ENCODE measurements around the gene BAIAP2L2.
"Not testable (repeated sequence)": the region's sequence is repeated elsewhere in the genome, so short reads cannot be mapped to it uniquely, and the experiment has no call there.

The BAIAP2L2 gene, protein sequence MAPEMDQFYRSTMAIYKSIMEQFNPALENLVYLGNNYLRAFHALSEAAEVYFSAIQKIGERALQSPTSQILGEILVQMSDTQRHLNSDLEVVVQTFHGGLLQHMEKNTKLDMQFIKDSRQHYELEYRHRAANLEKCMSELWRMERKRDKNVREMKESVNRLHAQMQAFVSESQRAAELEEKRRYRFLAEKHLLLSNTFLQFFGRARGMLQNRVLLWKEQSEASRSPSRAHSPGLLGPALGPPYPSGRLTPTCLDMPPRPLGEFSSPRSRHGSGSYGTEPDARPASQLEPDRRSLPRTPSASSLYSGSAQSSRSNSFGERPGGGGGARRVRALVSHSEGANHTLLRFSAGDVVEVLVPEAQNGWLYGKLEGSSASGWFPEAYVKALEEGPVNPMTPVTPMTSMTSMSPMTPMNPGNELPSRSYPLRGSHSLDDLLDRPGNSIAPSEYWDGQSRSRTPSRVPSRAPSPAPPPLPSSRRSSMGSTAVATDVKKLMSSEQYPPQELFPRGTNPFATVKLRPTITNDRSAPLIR

DNA sequence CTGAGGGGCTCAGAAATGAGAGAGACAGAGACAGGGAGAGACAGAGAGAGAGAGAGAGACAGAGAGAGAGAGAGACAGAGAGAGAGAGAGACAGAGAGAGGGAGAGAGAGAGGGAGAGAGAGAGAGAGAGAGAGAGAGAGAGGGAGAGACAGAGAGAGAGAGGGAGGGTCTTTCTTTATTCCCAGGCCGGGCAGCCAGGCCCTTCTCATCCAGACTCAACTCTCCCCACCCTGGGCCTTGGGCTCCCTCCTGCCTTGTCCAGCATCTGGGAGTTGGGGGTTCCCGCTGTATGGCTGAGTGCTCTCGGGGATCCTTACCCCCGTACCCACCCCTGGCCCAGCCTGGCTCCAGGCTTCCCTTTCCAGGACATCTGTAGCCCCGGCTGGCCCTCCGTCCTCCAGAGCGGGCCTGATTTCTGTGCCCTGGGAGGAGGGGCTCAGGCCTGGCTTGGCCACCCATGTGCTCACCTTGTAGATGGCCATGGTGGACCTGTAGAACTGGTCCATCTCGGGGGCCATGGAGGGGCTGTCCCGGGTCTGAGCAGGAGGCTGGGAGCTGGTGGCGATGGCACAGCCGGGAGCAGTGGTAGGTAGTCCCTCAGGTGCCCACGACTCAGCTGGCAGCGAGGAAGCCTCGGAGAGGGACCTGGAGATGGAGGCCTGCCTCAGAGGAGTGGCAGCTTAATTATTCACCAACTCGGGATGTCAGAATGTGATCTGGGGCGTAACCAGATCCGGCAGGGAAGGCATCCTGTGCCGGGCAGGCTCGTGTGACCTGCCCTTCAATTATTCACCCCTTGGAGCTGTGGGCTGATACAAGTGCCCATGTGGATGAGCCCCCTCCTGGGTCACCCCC lies at the start of gene BAIAP2L2:
Gene BAIAP2L2 (minus strand): TSS at position 677 of the 855 bp plus-strand sequence. CDS start 159 bp downstream, at position 518.
- DNase-seq (ENCODE audit: low read depth, low spot score): no peak

DNA sequence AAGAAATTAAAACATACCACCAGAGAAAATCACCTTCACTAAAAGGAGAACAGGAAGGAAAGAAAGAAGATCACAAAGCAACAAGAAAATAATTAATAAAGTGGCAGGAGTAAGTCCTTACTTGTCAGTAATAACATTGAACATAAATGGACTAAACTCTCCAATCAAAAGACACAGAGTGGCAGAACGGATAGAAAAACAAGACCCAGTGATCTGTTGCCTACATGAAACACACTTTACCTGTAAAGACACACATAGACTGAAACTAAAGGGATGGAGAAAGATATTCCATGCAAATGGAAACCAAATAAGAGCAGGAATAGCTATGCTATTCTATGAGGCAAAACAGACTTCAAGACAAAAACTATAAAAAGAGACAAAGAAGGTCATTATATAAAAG lies 45.2 kb upstream of the BAIAP2L2 start:
- DNase-seq (ENCODE audit: low read depth, low spot score): no peak

DNA sequence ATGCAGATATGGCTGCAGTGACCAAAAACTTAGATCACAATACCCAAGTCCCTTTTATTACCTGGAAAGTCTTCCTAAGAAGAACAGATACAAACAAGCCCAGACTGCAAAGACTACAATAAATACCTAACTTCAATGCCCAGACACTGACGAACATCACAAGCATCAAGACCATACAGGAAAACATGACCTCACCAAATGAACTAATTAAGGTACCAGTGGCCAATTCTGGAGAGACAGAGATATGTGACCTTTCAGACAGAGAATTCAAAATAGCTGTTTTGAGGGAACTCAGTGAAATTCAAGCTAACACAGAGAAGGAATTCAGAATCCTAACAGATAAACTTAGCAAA lies 44.1 kb upstream of the BAIAP2L2 start:
- not testable (repeated sequence) for DNase-seq (ENCODE audit: low read depth, low spot score)

DNA sequence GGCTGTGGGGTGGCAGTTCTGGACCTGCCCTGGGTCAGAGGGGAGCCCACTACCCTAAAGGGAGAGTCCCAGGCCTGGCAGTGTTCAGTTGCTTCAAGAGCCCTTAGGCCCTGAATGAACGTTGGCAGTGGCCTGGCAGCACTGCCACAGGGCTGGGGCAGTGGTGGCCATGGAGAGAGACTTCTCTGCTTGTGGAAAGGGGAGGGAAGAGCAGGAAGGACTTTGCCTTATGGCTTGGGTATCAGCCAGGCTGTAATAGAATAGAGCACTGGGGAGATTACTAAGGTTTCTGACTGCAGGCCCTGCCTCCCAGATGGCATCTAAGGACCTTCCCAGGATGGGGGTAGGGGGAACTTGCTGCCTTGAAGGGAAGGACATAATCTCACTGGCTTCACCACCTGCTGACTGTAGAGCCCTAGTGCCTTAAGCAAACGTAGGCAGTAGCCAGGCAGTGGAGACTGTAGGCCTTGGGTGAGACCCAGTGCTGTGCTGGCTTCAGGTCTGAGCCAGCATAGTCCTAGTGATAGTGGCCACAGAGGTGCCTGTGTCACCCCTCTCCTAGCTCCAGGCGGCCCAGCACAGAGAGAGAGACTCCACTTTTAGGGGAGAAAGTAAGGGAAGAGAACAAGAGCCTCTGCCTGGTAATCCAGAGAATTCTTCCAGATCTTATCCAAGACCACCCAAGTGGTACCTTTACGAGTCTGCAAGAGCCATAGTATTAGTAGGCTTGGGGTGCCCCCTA lies 43.5 kb upstream of the BAIAP2L2 start:
- DNase-seq (ENCODE audit: low read depth, low spot score): no peak

DNA sequence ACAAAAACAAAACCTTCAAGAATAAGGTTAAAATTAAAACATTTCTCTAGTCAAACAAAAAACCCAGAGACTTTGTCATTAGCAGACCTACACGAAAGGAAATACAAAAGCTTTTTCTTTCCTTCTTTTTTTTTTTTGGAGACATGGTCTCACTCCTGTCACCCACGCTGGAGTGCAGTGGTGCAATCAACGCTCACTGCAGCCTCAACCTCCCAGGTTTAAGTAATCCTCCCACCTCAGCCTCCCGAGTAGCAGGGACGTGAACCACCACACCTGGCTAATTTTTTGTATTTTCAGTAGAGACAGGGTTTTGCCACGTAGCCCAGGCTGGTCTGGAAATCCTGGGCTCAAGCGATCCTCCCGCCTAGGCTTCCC lies 40.6 kb upstream of the BAIAP2L2 start:
- DNase-seq (ENCODE audit: low read depth, low spot score): no peak

DNA sequence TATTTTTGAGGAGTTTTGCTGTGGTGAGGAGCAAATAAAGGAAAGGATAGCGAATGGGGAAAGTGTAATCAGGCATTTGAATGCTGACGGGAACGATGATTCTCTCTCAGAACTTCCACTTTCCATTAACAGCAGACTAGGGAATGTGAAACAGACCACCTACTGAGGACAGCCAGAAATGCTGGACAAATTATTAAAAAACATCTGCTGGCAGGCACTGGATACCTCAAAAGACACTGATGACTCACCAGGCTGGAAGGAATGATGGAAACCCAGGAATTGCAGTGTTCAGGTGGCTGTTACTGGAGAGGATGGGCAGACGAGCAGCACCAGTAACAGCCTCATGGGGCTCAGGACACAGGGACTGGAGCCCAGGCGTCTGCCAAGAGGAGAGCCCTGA lies 37.8 kb upstream of the BAIAP2L2 start:
- DNase-seq (ENCODE audit: low read depth, low spot score): no peak

DNA sequence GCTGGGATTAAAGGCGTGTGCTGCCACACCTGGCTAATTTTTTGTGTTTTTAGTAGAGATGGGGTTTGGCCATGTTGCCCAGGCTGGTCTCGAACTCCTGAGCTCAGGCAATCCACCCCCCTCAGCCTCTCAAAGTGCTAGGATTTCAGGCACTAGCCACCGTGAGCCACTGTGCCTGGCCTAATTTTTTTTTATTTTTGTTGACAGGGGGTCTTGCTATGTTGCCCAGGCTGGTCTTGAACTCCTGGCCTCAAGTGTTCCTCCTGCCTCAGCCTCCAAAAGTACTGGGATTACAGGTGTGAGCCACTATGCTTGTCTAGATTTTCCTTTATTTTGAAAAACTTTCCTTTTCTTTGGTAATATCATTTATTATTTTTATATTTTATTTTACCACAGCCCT lies 35.7 kb upstream of the BAIAP2L2 start:
- DNase-seq (ENCODE audit: low read depth, low spot score): not testable (repeated sequence)

DNA sequence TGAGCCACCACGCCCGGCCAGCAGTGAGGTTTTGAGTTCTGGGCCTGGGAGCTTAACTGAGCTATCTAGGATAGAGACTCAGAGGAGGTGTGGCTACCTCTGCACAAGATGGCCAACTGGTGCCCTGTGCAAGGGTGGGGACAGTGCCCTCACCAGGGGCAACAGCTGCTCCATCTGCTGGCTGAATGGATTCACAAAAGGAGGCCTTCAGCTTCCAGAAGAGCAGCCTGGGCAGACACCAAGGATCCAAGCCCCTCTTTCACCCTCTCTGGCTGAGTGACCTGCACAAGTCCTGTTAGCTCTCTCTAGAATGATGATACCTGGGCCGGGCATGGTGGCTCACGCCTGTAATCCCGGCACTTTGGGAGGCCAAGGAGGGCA lies 33.5 kb upstream of the BAIAP2L2 start:
- DNase-seq (ENCODE audit: low read depth, low spot score): no peak

DNA sequence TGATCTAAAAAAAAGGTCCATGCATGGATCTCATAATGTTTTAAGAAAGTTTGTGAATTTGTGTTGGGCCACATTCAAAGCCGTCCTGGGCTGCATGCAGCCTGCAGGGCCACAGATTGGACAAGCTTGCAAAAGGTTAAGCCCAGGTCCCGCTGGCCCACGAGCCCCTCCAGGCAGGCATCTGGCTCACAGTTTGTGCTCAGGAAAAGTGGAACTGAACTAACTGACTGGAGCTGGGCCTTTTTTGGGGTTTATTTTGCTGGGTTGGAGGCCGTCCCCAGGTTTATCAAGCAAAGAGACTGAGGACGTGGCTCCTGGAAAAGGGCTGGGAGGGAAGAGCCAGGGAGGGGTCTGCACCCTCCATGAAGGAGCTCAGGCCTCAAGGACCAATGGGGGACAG lies 32.1 kb upstream of the BAIAP2L2 start:
- DNase-seq (ENCODE audit: low read depth, low spot score): no peak

DNA sequence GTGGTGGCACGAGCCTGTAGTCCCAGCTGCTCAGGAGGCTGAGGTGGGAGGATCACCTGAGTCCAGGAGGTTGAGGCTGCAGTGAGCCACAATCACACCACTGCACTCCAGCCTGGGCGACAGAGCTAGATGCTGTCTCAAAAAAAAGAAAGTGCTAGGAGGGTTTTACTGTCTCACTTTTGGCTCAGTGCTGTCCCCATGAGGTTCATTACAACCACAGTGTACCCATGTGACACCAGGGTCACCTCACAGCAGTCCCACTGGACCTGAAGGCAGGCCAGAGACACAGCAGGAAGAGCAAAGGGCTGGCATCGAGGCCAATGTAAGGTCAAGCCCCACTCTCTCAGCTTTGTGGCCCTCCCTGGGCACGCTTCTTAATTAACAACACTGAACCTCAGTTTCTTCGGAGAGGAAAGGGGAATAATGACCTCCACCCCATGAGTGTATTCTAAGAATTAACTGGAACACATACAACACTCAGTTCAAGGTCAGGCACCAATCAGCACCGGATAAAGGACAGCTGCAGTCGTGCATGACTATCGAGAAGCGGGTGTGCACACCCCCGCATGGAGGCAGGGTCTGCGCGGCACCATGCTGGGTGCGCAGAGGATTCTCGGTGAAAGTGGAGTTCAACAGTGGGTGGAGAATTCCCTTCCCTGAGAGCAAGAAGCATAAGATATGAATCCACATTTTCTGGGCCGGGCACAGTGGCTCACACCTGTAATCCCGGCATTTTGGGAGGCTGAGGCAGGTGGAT lies 30.9 kb upstream of the BAIAP2L2 start:
- DNase-seq (ENCODE audit: low read depth, low spot score): no peak

DNA sequence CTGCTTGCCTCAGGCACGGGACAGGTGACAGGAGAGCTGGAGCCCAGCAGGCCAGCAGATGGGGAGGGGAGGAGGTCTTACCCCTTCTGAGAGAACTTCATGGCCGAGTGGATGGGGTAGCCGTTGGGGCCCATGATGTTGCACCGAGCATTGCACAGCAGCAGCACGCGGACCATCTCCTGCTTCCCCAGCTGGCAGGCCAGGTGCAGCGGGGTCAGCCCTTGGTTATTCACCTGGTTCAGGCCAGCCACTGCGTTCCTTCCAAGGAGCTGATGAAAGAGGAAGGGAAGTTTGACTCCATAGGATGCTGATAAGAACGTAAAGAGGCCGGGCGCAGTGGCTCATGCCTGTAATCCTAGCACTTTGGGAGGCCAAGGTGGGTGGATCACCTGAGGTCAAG lies 29.4 kb upstream of the BAIAP2L2 start:
- DNase-seq (ENCODE audit: low read depth, low spot score): no peak

DNA sequence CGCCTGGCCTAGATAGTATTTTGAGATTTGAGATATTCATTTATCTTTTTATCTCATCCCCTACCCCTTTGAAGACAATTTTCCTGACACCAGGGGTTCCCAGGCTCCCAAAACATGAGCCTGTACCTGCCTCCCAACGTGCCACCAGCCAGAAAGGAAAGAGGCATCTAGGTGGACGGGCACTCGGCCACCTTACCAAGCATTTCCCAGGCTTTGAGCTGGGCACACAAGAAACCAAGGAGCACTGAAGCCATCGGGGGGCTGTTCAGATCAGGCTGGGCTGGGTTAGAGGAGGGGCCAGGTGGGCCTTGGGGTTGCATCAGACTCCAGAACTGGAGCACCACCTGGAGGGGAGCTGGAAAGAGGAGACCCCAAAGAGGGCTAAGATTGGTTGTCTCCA lies 28.5 kb upstream of the BAIAP2L2 start:
- DNase-seq (ENCODE audit: low read depth, low spot score): no peak

DNA sequence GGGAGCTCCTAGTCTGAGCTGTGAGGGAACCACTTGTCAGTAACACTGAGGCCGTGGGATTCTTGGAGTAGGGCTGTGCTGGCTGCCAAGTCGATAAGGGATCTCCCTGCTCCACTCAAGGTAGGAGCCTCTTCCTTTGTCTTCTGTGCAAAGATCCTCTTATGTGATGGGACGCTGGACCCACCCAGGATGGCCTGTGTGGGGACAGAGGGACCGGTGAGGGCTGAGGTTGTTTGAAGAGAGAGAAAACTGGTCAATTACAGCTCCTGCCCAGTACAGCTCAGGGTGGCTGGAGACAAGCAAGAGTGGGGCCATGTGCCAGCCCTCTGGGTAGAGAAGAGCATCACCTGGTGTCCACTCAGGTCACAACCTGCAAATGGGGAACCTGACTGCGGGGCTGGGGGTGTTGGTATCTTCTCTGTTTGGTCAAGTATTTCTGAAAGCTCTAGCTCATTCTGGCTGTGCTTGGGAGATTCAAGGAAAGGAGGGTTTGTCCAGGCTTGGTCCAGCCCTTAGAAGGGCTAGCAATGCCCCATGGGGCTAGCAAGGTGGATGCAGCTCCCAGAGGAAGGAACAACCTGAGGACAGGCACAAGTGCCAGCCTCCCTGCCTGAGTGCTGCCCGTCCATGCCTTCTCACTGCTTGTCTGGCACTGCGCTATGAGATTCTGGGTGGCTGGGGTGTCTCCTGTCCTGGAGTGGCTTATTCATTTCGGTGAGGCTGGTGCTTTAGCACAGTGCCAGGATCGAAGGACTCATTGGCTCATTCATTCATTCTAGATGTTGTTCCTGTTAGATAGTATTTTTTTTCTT lies 27.6 kb upstream of the BAIAP2L2 start:
- no peak for DNase-seq (ENCODE audit: low read depth, low spot score)

DNA sequence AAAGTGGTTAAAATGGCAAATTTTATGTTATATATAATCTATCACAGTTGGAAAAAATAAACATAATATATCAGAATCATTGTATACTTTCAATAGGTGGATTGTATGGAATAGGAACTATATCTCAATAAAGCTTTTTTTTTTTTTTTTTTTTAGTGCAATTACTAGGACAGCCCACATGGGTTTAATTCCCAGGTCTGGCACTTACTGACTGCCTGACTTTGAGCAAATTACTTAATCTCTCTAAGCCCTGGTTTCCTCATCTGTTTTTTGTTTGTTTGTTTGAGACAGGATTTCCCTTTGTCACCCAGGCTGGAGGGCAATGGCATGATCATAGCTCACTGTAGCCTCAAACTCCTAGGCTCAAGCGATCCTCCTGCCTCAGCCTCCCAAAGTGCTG lies 26.1 kb upstream of the BAIAP2L2 start:
- DNase-seq (ENCODE audit: low read depth, low spot score): no peak

DNA sequence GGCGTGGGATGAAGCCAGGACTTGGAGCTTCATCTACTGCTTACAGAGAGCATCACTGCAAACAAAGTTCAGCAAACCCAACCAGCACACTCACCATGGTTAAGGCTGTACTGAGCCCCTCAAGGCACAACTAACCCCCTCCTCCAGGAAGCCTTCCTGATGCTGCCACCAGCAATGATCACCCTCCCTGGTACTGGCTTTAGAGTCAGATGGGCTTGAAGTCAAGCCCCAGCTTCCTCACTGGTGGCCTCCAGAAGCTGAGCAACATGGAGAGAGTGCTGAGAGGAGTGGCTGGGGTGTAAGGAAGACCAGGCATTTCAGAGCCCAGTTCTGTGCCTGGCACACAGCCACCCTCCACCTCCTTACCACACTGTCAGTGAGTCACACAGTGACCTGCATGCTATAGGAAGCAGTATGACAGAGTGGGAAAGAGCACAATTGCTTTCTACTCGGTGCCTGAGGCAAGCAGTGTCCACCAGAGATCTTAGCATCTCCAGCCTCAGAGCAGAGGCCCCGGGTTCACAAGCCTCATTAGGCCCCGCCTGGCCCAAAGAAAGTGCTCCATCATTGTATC lies 24.7 kb upstream of the BAIAP2L2 start:
- DNase-seq (ENCODE audit: low read depth, low spot score): no peak

DNA sequence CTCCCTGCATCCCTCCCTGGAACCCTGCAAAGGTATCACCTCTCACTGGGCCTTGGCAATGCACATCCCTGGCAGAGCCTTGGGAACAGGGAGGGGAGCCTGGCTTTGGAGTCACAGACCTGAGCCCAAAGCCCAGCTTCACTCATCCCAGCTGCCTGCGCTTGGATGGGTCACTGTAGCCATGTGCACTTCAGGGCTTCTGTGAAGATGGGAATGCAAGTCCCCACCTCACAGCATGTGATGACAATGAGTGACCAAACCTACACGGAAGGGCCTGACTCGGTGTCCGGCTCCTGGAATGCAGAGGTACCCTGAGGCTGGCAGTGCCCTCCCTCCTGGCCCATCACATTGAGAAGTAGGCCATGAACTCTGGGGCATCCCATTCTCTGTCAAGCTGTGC lies 22.8 kb upstream of the BAIAP2L2 start:
- DNase-seq (ENCODE audit: low read depth, low spot score): no peak

DNA sequence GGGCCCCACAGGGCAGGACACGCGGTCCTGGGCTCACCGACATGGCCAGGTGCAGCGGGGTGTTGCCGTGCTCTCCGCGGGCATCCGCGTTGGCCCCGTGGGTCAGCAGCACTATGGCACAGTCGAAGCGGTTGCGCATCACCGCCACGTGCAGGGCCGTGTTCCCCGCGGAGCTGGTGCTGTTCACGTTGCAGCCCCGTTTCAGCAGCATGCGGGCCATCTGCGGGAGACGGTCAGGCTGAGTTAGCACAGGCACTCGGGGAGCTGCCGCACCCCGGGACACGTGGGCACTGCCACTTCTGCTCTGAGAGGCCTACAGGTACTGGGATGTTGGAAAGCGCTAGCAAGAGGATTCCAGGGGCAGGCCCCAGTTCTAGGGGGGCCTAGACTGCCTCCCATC lies 22.3 kb upstream of the BAIAP2L2 start:
- no peak for DNase-seq (ENCODE audit: low read depth, low spot score)

DNA sequence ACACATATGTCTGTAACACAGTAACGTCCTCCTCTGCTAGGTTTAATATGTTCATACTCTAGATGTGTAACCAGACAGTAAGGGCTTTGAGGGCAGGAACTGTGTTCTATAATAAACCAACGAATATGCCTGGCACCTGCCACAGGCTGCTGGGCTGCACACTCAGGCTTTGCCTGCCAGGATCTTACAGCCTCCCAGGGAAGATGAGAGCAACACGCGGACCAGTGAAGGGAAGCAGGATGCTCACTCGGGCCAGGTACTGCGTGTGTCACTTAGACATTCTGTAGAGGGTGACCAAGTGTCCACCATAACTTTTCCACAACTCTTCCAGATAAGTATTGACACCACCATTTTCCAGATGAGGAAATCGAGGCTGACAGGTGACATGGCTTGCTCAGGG lies 21.7 kb upstream of the BAIAP2L2 start:
- no peak for DNase-seq (ENCODE audit: low read depth, low spot score)

DNA sequence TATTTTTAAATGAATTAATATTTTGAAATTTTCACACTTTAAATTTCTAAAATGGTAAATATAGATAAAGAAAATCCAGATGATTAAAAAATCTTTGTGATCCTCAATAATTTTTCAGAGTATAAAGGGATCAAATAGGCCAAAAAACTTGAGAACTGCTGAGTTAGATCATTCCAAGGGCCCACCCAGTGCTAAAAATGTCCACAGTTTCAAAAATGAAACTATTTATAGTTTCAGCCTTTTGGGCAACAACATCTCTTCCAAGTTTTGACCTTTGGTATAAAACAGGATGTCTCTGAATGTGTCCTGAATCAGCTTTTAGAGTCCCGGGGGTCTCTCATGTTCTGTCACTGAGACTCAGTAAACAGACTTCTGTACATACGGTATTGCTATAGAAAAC lies 20.9 kb upstream of the BAIAP2L2 start:
- DNase-seq (ENCODE audit: low read depth, low spot score): no peak

DNA sequence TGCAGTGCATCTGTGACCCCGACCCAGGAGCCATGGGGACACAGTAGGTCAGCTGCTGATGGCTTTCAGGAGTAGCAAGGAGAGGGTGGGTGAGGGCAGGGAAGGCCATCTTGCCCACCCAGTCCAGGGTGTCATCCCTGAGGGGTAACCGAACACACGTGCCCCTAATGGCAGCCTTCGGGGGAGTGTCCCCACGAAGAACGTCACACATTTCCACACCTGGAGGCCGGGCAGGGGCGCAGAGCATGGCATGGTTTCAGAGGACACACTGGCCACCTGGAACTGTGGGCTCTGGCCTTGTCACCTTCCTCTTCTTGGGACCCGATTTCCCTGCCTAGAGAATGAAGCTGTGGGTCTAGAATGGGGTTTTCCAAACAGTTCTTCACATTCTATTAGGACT lies 19.4 kb upstream of the BAIAP2L2 start:
- DNase-seq (ENCODE audit: low read depth, low spot score): no peak

Measured in activated naive CD8-positive, alpha-beta T cell treated with anti-CD3 and anti-CD28 coated beads, Interleukin-2, amount 50 U/mL, for 16 hours (primary cell).